ENCODE results near the gene PCDH9. TPM values are rescaled to one million over a fixed set of nuclear protein-coding genes. Genes with fewer than 3 reads are reported as not detected.

The PCDH9 gene
- total RNA-seq, 1 donor from 2014 or later: 9.8 TPM

GRCh38 chr13:67217880-67218279, 12.3 kb downstream of the PCDH9 start:
- H3K9me3 Mint-ChIP-seq (ENCODE audit: low read depth): no peaks in the 10 kb centered on the region
- TF ChIP-seq CTCF (IDR thresholded peaks at IDR 0.05): no peak
- no peak for DNase-seq (ENCODE audit: low spot score)
- H3K27ac Mint-ChIP-seq (ENCODE audit: unreplicated experiment): no peak overlapping the region
- H3K36me3 Mint-ChIP-seq (ENCODE audit: low read depth): no peaks in the 10 kb centered on the region
- peaks cover 6% of the 10 kb centered on the region for H3K4me1 Mint-ChIP-seq (ENCODE audit: low read depth)
- H3K4me3 Mint-ChIP-seq (ENCODE audit: unreplicated experiment): no peak overlapping the region
- H3K27me3 Mint-ChIP-seq (ENCODE audit: low read depth): no peaks in the 10 kb centered on the region

- Mint-ChIP-seq H3K4me1 (ENCODE audit: low read depth) (peaks cover 4% of the 10 kb centered on the region), H3K27ac (ENCODE audit: unreplicated experiment) (no peak overlapping the region), H3K27me3 (ENCODE audit: low read depth) (no peaks in the 10 kb centered on the region), H3K9me3 (ENCODE audit: low read depth) (no peaks in the 10 kb centered on the region), H3K4me3 (ENCODE audit: unreplicated experiment) (no peak overlapping the region), H3K36me3 (ENCODE audit: low read depth) (no peaks in the 10 kb centered on the region)
- TF ChIP-seq CTCF (IDR thresholded peaks at IDR 0.05): no peak
- DNase-seq (ENCODE audit: low spot score): no peak
These were observed 13.3 kb downstream of the PCDH9 start for GRCh38 chr13:67216864-67217263.

GRCh38 chr13:67210208-67210607, 19.9 kb downstream of the PCDH9 start:
- H3K27ac Mint-ChIP-seq (ENCODE audit: unreplicated experiment): no peak overlapping the region
- no peak for TF ChIP-seq CTCF (IDR thresholded peaks at IDR 0.05)
- H3K9me3 Mint-ChIP-seq (ENCODE audit: low read depth): no peaks in the 10 kb centered on the region
- no peak for DNase-seq (ENCODE audit: low spot score)
- H3K4me3 Mint-ChIP-seq (ENCODE audit: unreplicated experiment): no peak overlapping the region
- H3K4me1 Mint-ChIP-seq (ENCODE audit: low read depth): no peaks in the 10 kb centered on the region
- H3K27me3 Mint-ChIP-seq (ENCODE audit: low read depth): no peaks in the 10 kb centered on the region
- H3K36me3 Mint-ChIP-seq (ENCODE audit: low read depth): no peaks in the 10 kb centered on the region

- Mint-ChIP-seq H3K27me3 (ENCODE audit: low read depth) (no peaks in the 10 kb centered on the region), H3K27ac (ENCODE audit: unreplicated experiment) (no peak overlapping the region), H3K4me1 (ENCODE audit: low read depth) (peaks cover 9% of the 10 kb centered on the region), H3K4me3 (ENCODE audit: unreplicated experiment) (no peak overlapping the region), H3K9me3 (ENCODE audit: low read depth) (no peaks in the 10 kb centered on the region), H3K36me3 (ENCODE audit: low read depth) (no peaks in the 10 kb centered on the region)
- no peak for TF ChIP-seq CTCF (IDR thresholded peaks at IDR 0.05)
- no peak for DNase-seq (ENCODE audit: low spot score)
These were observed 21.6 kb downstream of the PCDH9 start for GRCh38 chr13:67208552-67208951.

- no peak for TF ChIP-seq CTCF (IDR thresholded peaks at IDR 0.05)
- DNase-seq (ENCODE audit: low spot score): no peak
- no peaks in the 10 kb centered on the region for H3K27me3 Mint-ChIP-seq (ENCODE audit: low read depth)
- no peaks in the 10 kb centered on the region for H3K36me3 Mint-ChIP-seq (ENCODE audit: low read depth)
- no peak overlapping the region for H3K27ac Mint-ChIP-seq (ENCODE audit: unreplicated experiment)
- peaks cover 11% of the 10 kb centered on the region for H3K4me1 Mint-ChIP-seq (ENCODE audit: low read depth)
- no peak overlapping the region for H3K4me3 Mint-ChIP-seq (ENCODE audit: unreplicated experiment)
- no peaks in the 10 kb centered on the region for H3K9me3 Mint-ChIP-seq (ENCODE audit: low read depth)
These were observed 25.4 kb downstream of the PCDH9 start for GRCh38 chr13:67204764-67205163.
